Femur (tissue), 1 donor: ENCODE data around the gene SSB.
"Not testable (repeated sequence)": the region's sequence is repeated elsewhere in the genome, so short reads cannot be mapped to it uniquely, and the experiment has no call there.

Source experiments
- DNase-seq: peaks from one replicate; pipeline ENCODE4 v3.0.0-alpha.2; 2017

SSB gene

GRCh38 chr2:169839954-169840746 is 41.5 kb downstream of the SSB start:
- no peak for DNase-seq

GRCh38 chr2:169840747-169841142 is 42.1 kb downstream of the SSB start:
- no peak for DNase-seq

GRCh38 chr2:169841625-169842024 is 43.0 kb downstream of the SSB start:
- DNase-seq: not testable (repeated sequence)

GRCh38 chr2:169845016-169845415 is 46.3 kb downstream of the SSB start:
- no peak for DNase-seq

- DNase-seq: not testable (repeated sequence)
Observed at GRCh38 chr2:169848959-169849693, 50.5 kb downstream of the SSB start.

DNA sequence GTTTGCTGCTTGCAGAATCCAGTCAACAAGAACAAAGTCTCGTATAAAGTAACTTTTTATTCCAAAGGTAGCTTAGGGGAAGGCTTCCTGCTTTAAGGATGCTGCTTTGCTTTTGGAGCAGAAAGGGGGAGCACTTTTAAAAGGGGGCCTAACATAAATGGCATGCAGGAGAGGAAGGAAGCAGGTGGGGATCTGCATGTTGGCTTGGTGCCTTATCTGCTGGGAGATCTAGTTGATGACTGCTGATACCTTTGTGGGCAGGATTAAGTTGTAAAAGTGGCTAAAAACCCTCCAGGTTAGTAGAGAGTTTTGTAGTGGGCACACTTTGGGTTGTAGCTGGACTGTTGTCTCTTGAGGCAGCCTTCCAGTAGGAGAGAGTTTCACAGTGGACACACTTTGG is 51.0 kb downstream of the SSB start:
- no peak for DNase-seq

DNA sequence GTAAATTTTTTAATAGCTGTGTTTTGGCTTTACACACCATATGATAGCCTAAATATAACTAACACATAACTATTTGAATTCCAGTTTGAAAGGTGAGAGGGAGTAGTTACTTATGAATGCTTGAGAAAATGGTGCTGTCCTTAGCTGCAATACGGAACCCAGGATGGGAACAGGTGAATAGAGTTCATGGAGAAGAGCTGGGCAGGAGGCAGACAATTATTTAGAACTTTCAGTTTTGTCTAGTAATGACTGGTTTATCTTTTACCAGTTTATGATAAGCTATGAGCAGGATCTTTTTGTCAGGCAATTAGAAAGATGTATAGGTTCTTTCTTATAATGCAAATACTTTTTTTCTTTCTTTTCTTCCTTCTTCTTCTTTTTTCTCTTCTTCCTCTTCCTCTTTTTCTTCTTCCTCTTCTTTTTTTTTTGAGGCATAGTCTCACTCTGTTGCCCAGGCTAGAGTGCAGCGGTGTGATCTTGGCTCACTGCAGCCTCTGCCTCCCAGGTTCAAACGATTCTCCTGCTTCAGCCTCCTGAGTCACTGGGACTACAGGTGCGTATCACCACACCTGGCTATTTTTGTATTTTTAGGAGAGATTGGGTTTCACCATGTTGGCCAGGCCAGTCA is 54.5 kb downstream of the SSB start:
- no peak for DNase-seq

- DNase-seq: not testable (repeated sequence)
Observed at GRCh38 chr2:169855281-169856258, 56.9 kb downstream of the SSB start.

DNA sequence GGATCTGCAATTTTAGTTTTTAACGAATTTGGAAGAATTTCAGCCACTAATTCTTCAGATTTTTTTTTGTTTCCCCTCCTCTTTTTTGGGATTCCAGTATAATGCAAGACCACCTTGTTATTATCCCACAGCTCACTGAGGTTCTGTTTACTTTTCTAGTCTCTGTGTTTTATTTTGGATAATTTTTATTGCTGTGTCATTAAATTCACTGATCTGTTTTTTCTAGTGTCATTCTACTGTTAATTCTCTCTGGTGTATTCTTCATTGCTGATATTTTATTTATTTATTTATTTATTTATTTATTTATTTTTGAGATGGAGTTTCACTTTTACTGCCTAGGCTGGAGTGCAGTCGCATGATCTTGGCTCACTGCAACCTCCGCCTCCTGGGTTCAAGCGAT is 60.8 kb downstream of the SSB start:
- DNase-seq: no peak

DNA sequence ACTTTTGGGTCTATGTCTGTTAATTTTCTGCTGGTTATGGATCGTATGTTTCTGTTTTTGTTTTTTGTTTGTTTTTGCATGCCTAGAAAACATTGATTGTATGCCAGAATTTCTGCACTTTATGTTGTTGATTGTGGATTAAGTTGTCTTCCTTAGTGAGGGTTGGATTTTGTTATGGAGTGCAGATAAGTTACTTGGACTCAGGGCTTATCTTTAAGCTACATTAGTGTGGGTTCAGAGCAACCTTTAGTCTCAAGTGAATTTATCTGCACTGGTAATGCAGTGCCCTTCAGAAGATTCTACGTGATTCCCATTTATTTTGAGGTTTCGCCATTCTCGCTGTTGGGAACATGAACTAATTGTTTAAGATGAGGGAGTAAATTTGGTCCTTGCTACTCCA is 61.5 kb downstream of the SSB start:
- DNase-seq: no peak
